Stomach (tissue), 9 donors: ENCODE measurements around the gene ABAT. TPM values are rescaled to one million over a fixed set of nuclear protein-coding genes. Genes with fewer than 3 reads are reported as not detected.

Experiments
- DNase-seq, 2 donors: peaks; one replicate each; pipeline versions ENCODE4 v3.0.0 to v3.0.0-alpha.2; 2013 to 2019
- H3K27ac ChIP-seq, 5 donors: fragments of 200-600 bp in 4 of 5; sonication (generic) in 4 of 5; one replicate each; pipeline ENCODE4 v1.5.1; 2013 to 2019; ENCODE audit warnings: mild to moderate bottlenecking in 1 of 5, moderate library complexity in 1 of 5
- H3K27me3 ChIP-seq, 3 donors: fragments of 200-600 bp; sonication (generic); one replicate each; pipeline ENCODE4 v1.5.1; 2017 to 2019; ENCODE audit warnings: mixed run types in 1 of 3
- H3K36me3 ChIP-seq, 4 donors: fragments of 200-600 bp; sonication (generic); 1 replicate in 3 of 4; 2 replicates in 1 of 4; pipeline ENCODE4 v1.5.1; 2016 to 2019
- H3K4me1 ChIP-seq, 4 donors: fragments of 200-600 bp; sonication (generic); one replicate each; pipeline ENCODE4 v1.5.1; 2016 to 2019
- H3K4me3 ChIP-seq, 4 donors: fragments of 200-600 bp; sonication (generic) in 3 of 4; one replicate each; pipeline ENCODE4 v1.5.1; 2016 to 2019; ENCODE audit warnings: mild to moderate bottlenecking in 1 of 4
- H3K9me3 ChIP-seq, 4 donors: fragments of 200-600 bp; sonication (generic); one replicate each; pipeline ENCODE4 v1.5.1; 2016 to 2019
- CTCF ChIP-seq, 7 experiments: fragments of 450-650 bp in 4 of 7; fragments of 200-600 bp in 3 of 7; sonication (generic) in 3 of 7; IDR thresholded peaks; one replicate each; pipeline ENCODE4 v1.5.1; 2016 to 2019; ENCODE audit warnings: antibody characterized with exemption in 7 of 7, control low read depth in 2 of 7, mild to moderate bottlenecking in 1 of 7
- EP300 ChIP-seq: sonication (generic); formaldehyde crosslinking; IDR thresholded peaks from one replicate; pipeline ENCODE4 v1.6.1; 2017; ENCODE audit warnings: antibody characterized with exemption
- POLR2A ChIP-seq, 4 donors: fragments of 450-650 bp; IDR thresholded peaks; one replicate each; pipeline ENCODE4 v1.6.1; 2016; ENCODE audit warnings: antibody characterized with exemption in 4 of 4, control low read depth in 2 of 4, mild to moderate bottlenecking in 1 of 4, moderate library complexity in 1 of 4
- POLR2AphosphoS5 ChIP-seq, 3 donors: sonication (generic); formaldehyde crosslinking; IDR thresholded peaks; one replicate each; pipeline ENCODE4 v1.6.1; 2016; ENCODE audit warnings: antibody characterized with exemption in 3 of 3
- WGBS, 5 donors: extraction: QIAGEN DNeasy Blood & Tissue Kit in 3 of 5; methylation state at CpG; one replicate each; pipeline versions ENCODE4 v1.1.5 to v1.1.7; 2013 to 2018; 5-methylcytosine and 5-hydroxymethylcytosine counted together
- intact Hi-C: fragments of 100-400 bp; cut with DNase I; formaldehyde crosslinking; loops from one replicate; pipeline ENCODE4 v1.15.1; 2023; ENCODE audit warnings: low total_unique reads
- polyA plus RNA-seq, 3 donors: library from polyadenylated mRNA; stranded (reverse); fragments of 200-250 nt; gene quantifications; one replicate each; pipeline ENCODE4 v1.2.3, GENCODE V29; 2013
- total RNA-seq, 5 donors: library from RNA; depleted of rRNA; stranded (reverse); fragments of >200 nt; gene quantifications; one replicate each; pipeline versions ENCODE4 v1.1.0 to v1.2.3, GENCODE V29; 2014 to 2016
- donor health status: healthy with polysubstance abuse.
- donor health status: Bipolar disorder and iron deficiency.
- donor health status: healthy.

The ABAT gene
- total and polyA plus RNA-seq, 8 donors: 2.9 to 10.3 (median 5.3) TPM

DNA sequence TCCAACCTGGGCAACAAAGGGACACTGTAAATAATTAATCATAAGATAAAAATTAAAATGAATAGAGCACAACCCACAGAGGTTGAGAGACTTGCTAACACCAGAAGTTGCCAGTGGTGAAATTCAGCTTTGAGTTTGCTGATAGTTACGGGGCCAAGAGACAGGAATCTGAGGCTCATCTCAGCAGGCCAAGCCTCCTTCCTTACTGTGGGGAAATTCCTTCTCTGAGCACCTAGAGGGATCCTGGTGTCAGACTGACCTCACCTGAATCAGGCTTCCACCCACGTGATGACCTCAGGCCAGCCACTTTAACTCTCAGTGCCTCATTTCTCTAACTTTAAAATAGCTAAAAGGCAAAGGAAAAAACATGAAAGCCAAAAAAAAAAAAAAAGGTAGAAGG lies 4.7 kb downstream of the ABAT start:
- Histone ChIP-seq H3K9me3 (no peaks in the 10 kb centered on the region), H3K4me3 (no peak overlapping the region), H3K4me1 (peaks cover 12 to 27% (median 13%) of the 10 kb centered on the region in 4 donors), H3K27me3 (no peaks in the 10 kb centered on the region), H3K27ac (no peak overlapping the region), H3K36me3 (no peaks in the 10 kb centered on the region)
- no peak for DNase-seq
- no peak for TF ChIP-seq CTCF (IDR thresholded peaks at IDR 0.05)
- TF ChIP-seq POLR2AphosphoS5 (IDR thresholded peaks at IDR 0.05): no peak
- TF ChIP-seq EP300: no peak
- TF ChIP-seq POLR2A (IDR thresholded peaks at IDR 0.05): no peak
- intact Hi-C loops: no loop called here
- 42 to 76% (median 60%) methylated on average over 2 of the region's 2 CpGs for WGBS, 5 donors

DNA sequence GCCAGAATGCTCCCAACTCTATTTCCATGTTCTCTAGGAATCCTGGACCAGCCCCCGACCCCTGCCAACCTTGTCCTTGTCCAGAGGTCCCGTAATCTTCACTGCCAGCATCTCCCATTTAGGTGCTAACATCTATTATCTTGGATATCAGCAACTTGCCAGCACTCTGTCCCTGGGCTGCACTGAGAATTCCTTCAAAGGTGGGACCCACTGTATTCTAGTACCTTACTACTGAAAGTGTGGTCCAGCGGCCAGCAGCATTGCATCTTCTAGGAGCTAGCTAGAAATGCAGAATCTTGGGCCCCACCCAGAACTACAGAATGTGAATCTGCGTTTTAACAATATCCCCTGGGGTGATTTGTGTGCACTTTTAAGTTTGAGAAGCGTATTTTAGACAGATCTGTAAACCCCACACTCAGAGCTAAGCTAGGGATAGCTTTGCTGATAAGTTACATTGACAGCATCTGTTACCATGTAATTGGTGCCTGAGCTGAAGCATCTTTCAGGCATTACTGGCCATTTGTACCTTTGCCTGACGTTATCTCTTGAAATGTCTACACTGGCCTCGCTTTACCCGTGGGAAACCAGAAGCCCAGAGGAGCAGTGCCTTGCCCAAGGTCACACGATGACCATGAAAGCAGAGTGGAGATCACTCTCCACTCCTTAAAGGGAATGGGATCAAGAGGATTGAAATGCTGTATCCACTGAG lies 8.3 kb downstream of the ABAT start:
- no peak for DNase-seq
- Histone ChIP-seq H3K4me3 (no peak overlapping the region), H3K27me3 (no peaks in the 10 kb centered on the region), H3K27ac (no peak overlapping the region), H3K36me3 (no peaks in the 10 kb centered on the region), H3K9me3 (no peaks in the 10 kb centered on the region), H3K4me1 (peaks cover 0 to 18% (median 6%) of the 10 kb centered on the region in 4 donors)
- intact Hi-C loops: no loop called here
- WGBS, 5 donors: 81 to 87% (median 81%) methylated on average over 9 of the region's 9 CpGs
- TF ChIP-seq POLR2A (IDR thresholded peaks at IDR 0.05): no peak
- no peak for TF ChIP-seq CTCF (IDR thresholded peaks at IDR 0.05)
- no peak for TF ChIP-seq POLR2AphosphoS5 (IDR thresholded peaks at IDR 0.05)
- TF ChIP-seq EP300: no peak

DNA sequence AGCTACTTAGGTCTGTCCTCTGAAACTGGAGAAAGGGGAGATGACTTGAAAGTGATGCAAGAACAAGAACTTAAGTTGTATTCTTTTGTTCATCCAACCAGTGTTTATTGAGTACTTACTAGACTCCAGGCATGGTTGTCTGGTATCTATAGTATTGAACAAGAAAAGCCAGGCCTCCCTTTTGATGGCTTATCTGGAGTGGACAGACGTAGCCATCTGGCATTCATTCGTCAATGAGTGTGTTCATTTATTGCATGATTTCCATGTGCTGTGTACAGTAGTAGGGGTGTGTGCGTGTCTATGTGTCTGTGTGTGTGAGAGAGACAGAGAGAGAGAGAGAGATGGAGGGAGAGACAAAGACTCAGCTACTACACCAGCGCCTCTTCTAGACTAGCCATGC lies 9.2 kb downstream of the ABAT start:
- TF ChIP-seq POLR2AphosphoS5 (IDR thresholded peaks at IDR 0.05): no peak
- TF ChIP-seq EP300: no peak
- no peak for TF ChIP-seq CTCF (IDR thresholded peaks at IDR 0.05)
- no peak for TF ChIP-seq POLR2A (IDR thresholded peaks at IDR 0.05)
- Histone ChIP-seq H3K4me3 (no peak overlapping the region), H3K36me3 (no peaks in the 10 kb centered on the region), H3K4me1 (peaks cover 0 to 13% (median 5%) of the 10 kb centered on the region in 4 donors), H3K27ac (no peak overlapping the region), H3K9me3 (peaks cover 0 to under 1% (median 0%) of the 10 kb centered on the region in 4 donors), H3K27me3 (no peaks in the 10 kb centered on the region)
- no peak for DNase-seq
- intact Hi-C loops: no loop called here
- 68 to 82% (median 72%) methylated on average over 4 of the region's 4 CpGs for WGBS, 5 donors

DNA sequence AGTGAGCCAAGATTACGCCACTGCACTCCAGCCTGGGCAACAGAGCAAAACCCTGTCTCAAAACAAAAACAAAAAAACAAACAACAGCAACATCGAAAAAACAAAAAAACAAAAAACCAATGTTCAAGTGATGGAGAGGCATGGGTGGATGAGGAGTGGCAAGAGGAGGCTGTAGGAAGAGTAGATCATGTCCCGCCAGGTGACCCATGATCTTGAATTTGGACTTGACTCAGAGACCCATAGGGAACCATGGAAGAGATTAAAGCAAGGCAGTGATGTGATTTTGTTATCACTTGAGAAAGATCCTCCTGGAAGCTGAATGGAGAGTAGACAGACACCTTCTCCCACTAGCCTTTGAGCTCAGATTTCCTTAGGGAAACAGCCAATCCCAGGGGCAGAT lies 11.2 kb downstream of the ABAT start:
- DNase-seq: no peak
- Histone ChIP-seq H3K4me1 (peaks cover 0 to 8% (median 3%) of the 10 kb centered on the region in 4 donors), H3K27me3 (no peaks in the 10 kb centered on the region), H3K27ac (no peak overlapping the region), H3K9me3 (peaks cover 0 to 19% (median 12%) of the 10 kb centered on the region in 4 donors), H3K4me3 (no peak overlapping the region), H3K36me3 (peaks cover 0 to 12% (median 0%) of the 10 kb centered on the region in 4 donors)
- WGBS, 5 donors: 58 to 77% (median 62%) methylated on average over 3 of the region's 3 CpGs
- TF ChIP-seq EP300: no peak
- TF ChIP-seq CTCF (IDR thresholded peaks at IDR 0.05): no peak
- TF ChIP-seq POLR2A (IDR thresholded peaks at IDR 0.05): no peak
- TF ChIP-seq POLR2AphosphoS5 (IDR thresholded peaks at IDR 0.05): no peak
- intact Hi-C loops: no loop called here
